Stomach (tissue), 4 donors: ENCODE results near the gene FAM8A1.

ENCODE experiments used
- POLR2A ChIP-seq, 4 donors: fragments of 450-650 bp; IDR thresholded peaks; one replicate each; pipeline ENCODE4 v1.6.1; 2016; ENCODE audit warnings: antibody characterized with exemption in 4 of 4, control low read depth in 2 of 4, mild to moderate bottlenecking in 1 of 4, moderate library complexity in 1 of 4
- TF ChIP-seq, protein P1 (sequence below), 7 experiments: fragments of 450-650 bp in 4 of 7; fragments of 200-600 bp in 3 of 7; sonication (generic) in 3 of 7; IDR thresholded peaks; one replicate each; pipeline ENCODE4 v1.5.1; 2016 to 2019; ENCODE audit warnings: antibody characterized with exemption in 7 of 7, control low read depth in 2 of 7, mild to moderate bottlenecking in 1 of 7

DNA sequence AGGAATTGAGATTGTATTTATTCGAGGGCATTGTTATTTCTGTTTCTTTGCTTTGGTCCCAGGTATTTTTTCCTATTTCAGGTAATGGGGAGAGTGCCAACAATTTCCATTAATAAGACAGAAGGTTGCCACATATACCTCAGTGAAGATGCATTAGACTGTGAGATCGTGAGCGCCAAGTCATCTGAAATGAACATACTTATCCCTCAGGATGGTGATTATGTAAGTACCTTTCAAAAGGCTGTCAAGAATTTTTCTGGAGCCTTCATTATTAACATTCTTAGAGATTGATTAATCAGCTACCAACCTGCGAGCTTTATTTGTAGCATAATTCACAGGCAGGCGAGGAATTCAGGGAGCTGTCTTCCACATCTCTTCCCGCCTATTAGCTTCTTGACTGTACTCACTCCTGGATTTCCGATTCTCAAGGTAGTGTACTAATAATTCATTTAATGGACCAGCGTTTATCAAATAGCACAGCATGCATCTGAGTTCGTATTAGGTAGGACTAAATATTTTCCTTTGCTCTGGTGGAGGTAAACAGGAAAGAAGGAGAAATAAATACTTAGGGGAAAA lies 48.6 kb upstream of the FAM8A1 start:
- TF ChIP-seq, protein P1, sequence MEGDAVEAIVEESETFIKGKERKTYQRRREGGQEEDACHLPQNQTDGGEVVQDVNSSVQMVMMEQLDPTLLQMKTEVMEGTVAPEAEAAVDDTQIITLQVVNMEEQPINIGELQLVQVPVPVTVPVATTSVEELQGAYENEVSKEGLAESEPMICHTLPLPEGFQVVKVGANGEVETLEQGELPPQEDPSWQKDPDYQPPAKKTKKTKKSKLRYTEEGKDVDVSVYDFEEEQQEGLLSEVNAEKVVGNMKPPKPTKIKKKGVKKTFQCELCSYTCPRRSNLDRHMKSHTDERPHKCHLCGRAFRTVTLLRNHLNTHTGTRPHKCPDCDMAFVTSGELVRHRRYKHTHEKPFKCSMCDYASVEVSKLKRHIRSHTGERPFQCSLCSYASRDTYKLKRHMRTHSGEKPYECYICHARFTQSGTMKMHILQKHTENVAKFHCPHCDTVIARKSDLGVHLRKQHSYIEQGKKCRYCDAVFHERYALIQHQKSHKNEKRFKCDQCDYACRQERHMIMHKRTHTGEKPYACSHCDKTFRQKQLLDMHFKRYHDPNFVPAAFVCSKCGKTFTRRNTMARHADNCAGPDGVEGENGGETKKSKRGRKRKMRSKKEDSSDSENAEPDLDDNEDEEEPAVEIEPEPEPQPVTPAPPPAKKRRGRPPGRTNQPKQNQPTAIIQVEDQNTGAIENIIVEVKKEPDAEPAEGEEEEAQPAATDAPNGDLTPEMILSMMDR (IDR thresholded peaks at IDR 0.05): no peak
- TF ChIP-seq POLR2A (IDR thresholded peaks at IDR 0.05): no peak
